Activated naive CD8-positive, alpha-beta T cell treated with anti-CD3 and anti-CD28 coated beads for 36 hours (primary cell): ENCODE results near the gene POFUT2. TPM values are rescaled to one million over a fixed set of nuclear protein-coding genes. Genes with fewer than 3 reads are reported as not detected.

ENCODE experiments used
- DNase-seq: peaks from one replicate; pipeline ENCODE4 v3.0.0; 2021
- H3K27ac Mint-ChIP-seq: one replicate; pipeline ENCODE4 v1.8.0; 2022; ENCODE audit warnings: mild to moderate bottlenecking, moderate library complexity, mixed read lengths
- H3K27me3 Mint-ChIP-seq: one replicate; pipeline ENCODE4 v1.8.0; 2022; ENCODE audit warnings: mild to moderate bottlenecking, mixed read lengths
- H3K36me3 Mint-ChIP-seq: one replicate; pipeline ENCODE4 v1.8.0; 2021; ENCODE audit warnings: mild to moderate bottlenecking, mixed read lengths
- H3K4me1 Mint-ChIP-seq: one replicate; pipeline ENCODE4 v1.8.0; 2021; ENCODE audit warnings: mixed read lengths
- H3K4me3 Mint-ChIP-seq: one replicate; pipeline ENCODE4 v1.8.0; 2022; ENCODE audit warnings: mild to moderate bottlenecking, moderate library complexity, mixed read lengths
- H3K9me3 Mint-ChIP-seq: one replicate; pipeline ENCODE4 v1.8.0; 2022; ENCODE audit warnings: mixed read lengths
- total RNA-seq, 2 experiments: library from RNA; stranded (reverse); gene quantifications; one replicate each; pipeline ENCODE4 v1.2.3, GENCODE V29; 2021

Gene POFUT2
- 10 to 100 TPM; 11.6 to 13.3 TPM for total RNA-seq

DNA sequence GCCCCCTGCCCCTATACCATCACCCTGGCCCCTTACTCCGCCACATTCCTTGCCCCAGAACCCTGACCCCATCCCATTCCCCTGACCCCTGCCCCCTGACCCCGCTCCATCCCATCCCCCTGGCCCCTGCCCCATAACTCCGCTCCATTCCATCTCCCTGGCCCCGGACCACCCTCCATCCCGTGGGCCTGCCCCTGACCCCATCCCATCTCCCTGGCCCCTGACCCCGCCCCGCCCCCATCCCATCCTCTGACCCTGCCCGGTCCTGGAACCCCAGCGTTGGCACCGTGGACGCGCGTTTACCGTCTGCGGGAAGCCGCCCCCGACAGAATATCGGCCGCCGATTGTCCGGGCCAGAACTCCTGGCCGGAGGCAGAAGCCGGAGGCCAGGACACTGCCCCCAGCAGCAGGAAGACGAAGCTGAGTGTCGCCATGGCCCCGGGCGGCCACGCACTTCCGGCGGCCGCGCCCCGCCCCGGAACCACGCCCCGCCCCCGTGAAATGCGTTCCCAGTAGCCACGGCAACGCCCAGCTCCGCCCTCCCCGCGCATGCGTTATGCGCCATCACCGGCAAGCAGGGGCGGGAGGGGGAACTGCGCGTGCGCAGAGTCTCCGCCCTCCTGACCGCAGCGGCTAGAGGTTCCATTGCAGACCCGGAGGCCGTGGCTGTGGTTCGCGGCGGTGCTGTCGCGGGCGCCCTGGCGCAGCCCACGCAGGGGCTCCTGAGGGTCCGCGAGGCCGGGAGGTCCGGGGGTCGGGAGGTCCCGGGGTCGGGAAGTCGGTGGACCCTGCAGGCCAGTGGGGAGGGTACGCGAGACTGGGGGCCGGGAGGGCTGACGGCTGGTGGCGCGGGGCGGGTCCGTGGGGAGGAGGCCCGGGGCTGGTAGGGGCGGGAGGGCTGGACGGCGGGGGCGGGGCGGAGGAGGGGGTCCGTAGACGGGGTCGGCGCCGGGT, at the start of gene POFUT2:
Gene POFUT2, minus strand, starts transcription at position 458 of the 954 bp plus-strand sequence. Its CDS starts 24 bp downstream, at position 434.
- peak; percentile 97 for DNase-seq
- no peaks in the 10 kb centered on the region for H3K9me3 Mint-ChIP-seq
- H3K4me3 Mint-ChIP-seq, result peak within 1 kb of the TSS; percentile 83
- peaks cover 7% of the 10 kb centered on the region for H3K4me1 Mint-ChIP-seq
- no peaks in the 10 kb centered on the region for H3K36me3 Mint-ChIP-seq
- peak within 1 kb of the TSS; percentile 51 for H3K27ac Mint-ChIP-seq
- H3K27me3 Mint-ChIP-seq, result no peaks in the 10 kb centered on the region

- peaks cover 14% of the 10 kb centered on the region for H3K27me3 Mint-ChIP-seq
- peaks cover 2% of the 10 kb centered on the region for H3K9me3 Mint-ChIP-seq
Measured at GRCh38 chr21:45336870-45337269, 49.2 kb upstream of the POFUT2 start.

DNA sequence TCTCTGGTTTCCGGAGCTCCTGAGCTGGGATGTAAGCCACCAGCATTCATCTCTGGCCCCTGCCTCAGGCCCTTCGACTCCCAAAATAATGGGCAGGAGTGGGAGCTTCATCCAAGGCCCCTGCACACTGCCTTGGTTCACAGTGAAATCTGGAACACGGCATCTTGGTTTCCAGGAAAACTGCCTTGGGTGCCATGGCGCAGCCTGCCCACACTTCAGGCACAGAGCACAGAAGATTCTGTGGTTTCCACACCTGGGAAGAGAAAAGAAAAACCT, 48.8 kb upstream of the POFUT2 start:
- DNase-seq, result no peak

More at GRCh38 chr21:45336870-45337269, 49.2 kb upstream of the POFUT2 start:
- Mint-ChIP-seq H3K4me1 (no peaks in the 10 kb centered on the region), H3K27ac (no peak overlapping the region), H3K36me3 (no peaks in the 10 kb centered on the region), H3K4me3 (no peak overlapping the region)
- DNase-seq, result no peak

GRCh38 chr21:45335761-45336534, 48.3 kb upstream of the POFUT2 start:
- Mint-ChIP-seq H3K27me3 (peaks cover 7% of the 10 kb centered on the region), H3K27ac (no peak overlapping the region), H3K4me1 (no peaks in the 10 kb centered on the region), H3K4me3 (no peak overlapping the region), H3K36me3 (no peaks in the 10 kb centered on the region), H3K9me3 (peaks cover 2% of the 10 kb centered on the region)
- DNase-seq, result no peak

More for the DNA sequence above, 48.8 kb upstream of the POFUT2 start:
- H3K4me1 Mint-ChIP-seq, result no peaks in the 10 kb centered on the region
- no peak overlapping the region for H3K27ac Mint-ChIP-seq
- H3K36me3 Mint-ChIP-seq, result no peaks in the 10 kb centered on the region
- H3K4me3 Mint-ChIP-seq, result no peak overlapping the region
- peaks cover 2% of the 10 kb centered on the region for H3K9me3 Mint-ChIP-seq
- peaks cover 10% of the 10 kb centered on the region for H3K27me3 Mint-ChIP-seq

- no peaks in the 10 kb centered on the region for H3K9me3 Mint-ChIP-seq
- H3K36me3 Mint-ChIP-seq, result no peaks in the 10 kb centered on the region
- H3K4me3 Mint-ChIP-seq, result no peak overlapping the region
- H3K4me1 Mint-ChIP-seq, result no peaks in the 10 kb centered on the region
- no peak overlapping the region for H3K27ac Mint-ChIP-seq
- no peak for DNase-seq
- H3K27me3 Mint-ChIP-seq, result peaks cover 2% of the 10 kb centered on the region
Measured at GRCh38 chr21:45335151-45335760, 47.6 kb upstream of the POFUT2 start.

- H3K9me3 Mint-ChIP-seq, result no peaks in the 10 kb centered on the region
- H3K27me3 Mint-ChIP-seq, result no peaks in the 10 kb centered on the region
- H3K4me3 Mint-ChIP-seq, result peak overlapping the region; percentile 1
- H3K27ac Mint-ChIP-seq, result no peak overlapping the region
- no peaks in the 10 kb centered on the region for H3K36me3 Mint-ChIP-seq
- no peaks in the 10 kb centered on the region for H3K4me1 Mint-ChIP-seq
- DNase-seq, result no peak
Measured at GRCh38 chr21:45334591-45335081, 46.9 kb upstream of the POFUT2 start.

DNA sequence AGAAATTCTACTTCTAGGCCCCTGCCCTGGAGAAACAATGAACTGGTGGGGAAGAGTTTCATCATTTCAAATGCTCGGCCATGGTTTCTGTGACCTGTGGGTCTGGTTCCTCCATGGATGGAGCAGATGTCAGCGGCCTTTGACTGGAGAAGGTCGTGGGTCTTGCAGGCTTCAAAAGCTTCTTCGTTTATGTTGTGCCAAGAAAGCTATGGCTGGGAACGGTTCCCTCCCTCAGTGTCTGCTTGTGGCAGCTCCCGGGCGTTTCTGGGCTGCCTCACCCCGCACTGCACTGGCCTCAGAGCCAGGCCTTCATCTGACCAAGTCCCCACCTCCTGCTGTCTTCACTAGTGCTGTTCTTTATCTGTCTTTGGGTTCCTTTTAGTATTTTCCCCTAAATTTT, 46.4 kb upstream of the POFUT2 start:
- Mint-ChIP-seq H3K27ac (no peak overlapping the region), H3K4me3 (peak overlapping the region; percentile 1), H3K9me3 (no peaks in the 10 kb centered on the region), H3K4me1 (no peaks in the 10 kb centered on the region), H3K36me3 (no peaks in the 10 kb centered on the region), H3K27me3 (no peaks in the 10 kb centered on the region)
- no peak for DNase-seq

GRCh38 chr21:45333583-45334121, 46.0 kb upstream of the POFUT2 start:
- DNase-seq, result no peak
- Mint-ChIP-seq H3K36me3 (no peaks in the 10 kb centered on the region), H3K4me3 (no peak overlapping the region), H3K4me1 (no peaks in the 10 kb centered on the region), H3K27me3 (no peaks in the 10 kb centered on the region), H3K9me3 (no peaks in the 10 kb centered on the region), H3K27ac (no peak overlapping the region)

DNA sequence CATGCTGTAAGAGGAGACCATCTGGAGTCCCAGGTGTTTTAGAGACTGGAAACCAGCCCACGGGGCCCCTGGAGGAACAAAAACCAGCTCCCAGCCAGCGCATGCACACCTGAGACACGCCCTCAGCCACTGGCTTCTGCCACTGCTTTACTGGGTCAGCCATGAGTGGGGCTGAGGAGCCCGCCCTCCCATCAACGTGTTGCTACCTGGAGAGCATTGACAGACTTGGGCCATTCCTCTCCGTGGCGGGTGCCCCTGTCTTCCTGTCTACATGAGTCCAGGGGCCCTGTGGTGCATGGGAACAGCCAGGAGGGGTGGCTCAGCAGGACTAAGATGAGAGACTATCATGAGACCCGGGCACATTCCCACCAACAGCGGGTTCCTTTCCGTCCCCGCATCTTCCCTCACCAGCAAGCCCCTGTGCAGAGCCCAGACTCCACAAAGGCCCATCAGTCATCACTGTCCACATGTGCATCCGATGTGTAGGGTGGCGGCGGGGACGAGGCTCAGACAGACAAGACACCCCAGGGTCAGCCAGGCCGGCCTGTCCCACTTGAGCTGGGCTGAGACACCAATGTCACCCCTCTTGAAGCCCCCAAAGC, 45.4 kb upstream of the POFUT2 start:
- no peak overlapping the region for H3K27ac Mint-ChIP-seq
- no peaks in the 10 kb centered on the region for H3K27me3 Mint-ChIP-seq
- no peaks in the 10 kb centered on the region for H3K9me3 Mint-ChIP-seq

GRCh38 chr21:45332415-45332814, 44.7 kb upstream of the POFUT2 start:
- no peak for DNase-seq
- Mint-ChIP-seq H3K36me3 (no peaks in the 10 kb centered on the region), H3K27me3 (no peaks in the 10 kb centered on the region), H3K9me3 (no peaks in the 10 kb centered on the region), H3K4me1 (no peaks in the 10 kb centered on the region), H3K4me3 (no peak overlapping the region), H3K27ac (no peak overlapping the region)

More for the DNA sequence above, 45.4 kb upstream of the POFUT2 start:
- no peak for DNase-seq
- Mint-ChIP-seq H3K4me1 (no peaks in the 10 kb centered on the region), H3K36me3 (no peaks in the 10 kb centered on the region), H3K4me3 (no peak overlapping the region)

GRCh38 chr21:45331531-45332147, 43.9 kb upstream of the POFUT2 start:
- no peak overlapping the region for H3K27ac Mint-ChIP-seq
- H3K9me3 Mint-ChIP-seq, result no peaks in the 10 kb centered on the region
- H3K27me3 Mint-ChIP-seq, result no peaks in the 10 kb centered on the region
- H3K4me1 Mint-ChIP-seq, result no peaks in the 10 kb centered on the region
- no peak for DNase-seq
- H3K4me3 Mint-ChIP-seq, result no peak overlapping the region
- H3K36me3 Mint-ChIP-seq, result no peaks in the 10 kb centered on the region

DNA sequence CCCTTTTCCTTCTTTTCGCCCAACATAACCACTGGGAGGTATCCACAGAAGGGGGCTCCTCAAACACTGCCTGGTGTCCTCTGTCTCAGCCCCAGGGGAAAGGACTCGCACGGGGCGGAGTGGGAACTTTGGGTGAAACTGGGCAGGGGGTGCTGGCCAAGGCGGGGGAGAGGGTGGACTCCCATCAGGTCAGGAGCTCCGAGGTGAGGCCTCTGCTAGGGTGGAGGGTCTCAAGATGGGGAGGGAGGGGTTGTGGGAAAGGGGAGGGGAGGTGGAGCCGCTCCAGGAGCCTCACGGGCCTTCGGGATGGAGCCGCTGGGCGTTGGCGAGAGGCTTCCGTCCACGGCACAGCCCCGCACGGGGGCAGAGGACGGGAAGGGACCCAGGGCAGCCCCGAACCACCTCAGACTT, 43.2 kb upstream of the POFUT2 start:
- no peak for DNase-seq
- H3K27me3 Mint-ChIP-seq, result no peaks in the 10 kb centered on the region
- no peak overlapping the region for H3K27ac Mint-ChIP-seq
- H3K36me3 Mint-ChIP-seq, result no peaks in the 10 kb centered on the region
- no peak overlapping the region for H3K4me3 Mint-ChIP-seq
- no peaks in the 10 kb centered on the region for H3K9me3 Mint-ChIP-seq
- peaks cover 1% of the 10 kb centered on the region for H3K4me1 Mint-ChIP-seq

DNA sequence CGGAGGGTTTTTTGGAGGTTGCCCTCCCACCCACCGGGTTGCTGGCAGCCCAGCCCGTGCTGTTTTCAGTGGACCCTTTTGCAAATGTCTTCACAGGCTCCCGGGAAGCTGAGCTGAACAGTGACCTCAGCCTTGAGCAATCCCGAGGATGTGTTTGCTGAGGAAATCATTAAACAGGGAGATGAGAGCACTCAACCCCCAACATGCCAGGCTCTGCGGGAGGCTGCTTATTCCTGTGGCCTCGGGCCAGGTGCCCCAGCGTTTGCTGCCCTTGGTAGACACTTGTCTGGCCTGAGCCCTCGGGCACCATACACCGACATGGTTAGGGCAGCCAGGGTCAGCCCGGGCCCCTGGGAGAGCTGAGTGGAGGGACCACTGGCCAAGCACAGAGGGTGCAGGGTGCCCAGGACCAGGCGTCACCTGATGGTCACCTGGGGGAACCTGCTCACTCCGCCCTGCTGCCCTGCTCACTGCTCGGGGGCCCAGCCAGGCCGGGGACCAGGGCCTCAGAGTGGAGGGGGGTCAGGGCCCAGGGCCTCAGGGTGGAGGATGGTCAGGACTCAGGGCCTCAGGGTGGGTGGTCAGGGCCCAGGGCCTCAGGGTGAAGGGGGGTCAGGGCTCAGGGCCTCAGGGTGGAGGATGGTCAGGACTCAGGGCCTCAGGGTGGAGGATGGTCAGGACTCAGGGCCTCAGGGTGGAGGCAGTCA, 42.5 kb upstream of the POFUT2 start:
- Mint-ChIP-seq H3K4me1 (peaks cover 4% of the 10 kb centered on the region), H3K9me3 (no peaks in the 10 kb centered on the region), H3K36me3 (no peaks in the 10 kb centered on the region), H3K27ac (no peak overlapping the region), H3K4me3 (no peak overlapping the region), H3K27me3 (no peaks in the 10 kb centered on the region)
- DNase-seq, result no peak
